ENCODE measurements around the gene ACAP1.
A peak's percentile ranks its signal among the peaks of the same experiment; 100 is the strongest.
"Not testable (repeated sequence)": the region's sequence is repeated elsewhere in the genome, so short reads cannot be mapped to it uniquely, and the experiment has no call there.

ACAP1 gene

DNA sequence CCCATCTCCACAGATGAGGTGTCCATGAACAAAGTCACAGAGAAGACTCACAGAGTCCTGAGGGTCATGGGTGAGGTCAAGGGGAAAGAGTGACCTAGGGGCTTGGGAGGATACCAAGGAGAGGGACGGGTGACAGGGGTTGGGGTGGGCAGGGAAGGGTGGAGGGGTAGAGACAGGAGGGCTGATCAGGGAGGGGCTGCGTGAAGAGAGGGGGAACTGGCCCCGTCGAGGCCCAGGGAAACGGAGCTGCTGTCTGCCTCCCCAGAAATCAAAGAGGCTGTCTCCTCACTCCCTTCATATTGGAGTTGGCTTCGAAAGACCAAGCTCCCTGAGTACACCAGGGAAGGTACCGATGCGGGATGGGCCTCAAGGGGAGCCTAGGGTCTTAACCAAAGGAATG lies 19.2 kb downstream of the ACAP1 start:
- DNase-seq, result no peak

DNA sequence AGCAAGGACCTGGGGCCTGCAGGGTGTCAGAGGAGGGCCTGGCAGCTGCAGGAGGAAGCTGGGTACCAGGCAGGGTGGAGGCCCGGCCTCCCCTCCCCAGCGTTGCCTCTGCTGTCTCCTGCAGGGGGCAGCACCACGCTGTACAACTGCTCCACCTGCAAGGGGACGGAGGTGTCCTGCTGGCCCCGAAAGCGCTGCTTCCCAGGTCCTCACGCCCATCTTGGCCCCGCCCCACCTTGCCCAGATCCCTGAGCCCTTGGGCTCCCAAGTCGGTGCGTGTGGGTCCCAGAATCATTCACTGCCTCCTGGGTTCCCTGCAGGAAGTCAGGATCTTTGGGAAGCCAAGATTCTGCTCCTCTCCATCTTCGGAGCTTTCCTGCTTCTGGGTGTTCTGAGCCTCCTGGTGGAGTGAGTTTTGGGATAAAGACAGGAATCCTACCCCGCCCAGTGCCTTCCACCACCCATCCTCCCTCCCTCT lies 19.8 kb downstream of the ACAP1 start:
- DNase-seq, result peak; percentile 90 to 92

DNA sequence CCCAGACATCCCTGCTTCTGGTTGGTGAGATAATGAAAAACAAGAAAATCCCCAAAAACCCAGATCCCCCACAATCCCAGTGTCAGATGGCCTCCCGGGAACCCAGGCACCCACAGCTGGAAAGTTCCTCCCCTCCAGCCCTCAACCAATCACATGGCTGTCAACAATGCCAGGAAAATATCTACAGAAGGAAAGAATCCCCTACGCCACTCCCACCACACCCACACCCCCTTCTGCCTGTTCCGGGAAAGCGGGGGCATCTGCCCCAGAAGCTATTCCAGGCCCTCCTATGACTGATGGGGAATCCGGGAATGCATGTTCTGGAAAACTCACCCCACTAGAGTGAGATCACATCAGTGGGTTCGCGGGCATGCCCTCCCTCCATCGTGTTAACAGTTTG lies 20.4 kb downstream of the ACAP1 start:
- no peak for DNase-seq

DNA sequence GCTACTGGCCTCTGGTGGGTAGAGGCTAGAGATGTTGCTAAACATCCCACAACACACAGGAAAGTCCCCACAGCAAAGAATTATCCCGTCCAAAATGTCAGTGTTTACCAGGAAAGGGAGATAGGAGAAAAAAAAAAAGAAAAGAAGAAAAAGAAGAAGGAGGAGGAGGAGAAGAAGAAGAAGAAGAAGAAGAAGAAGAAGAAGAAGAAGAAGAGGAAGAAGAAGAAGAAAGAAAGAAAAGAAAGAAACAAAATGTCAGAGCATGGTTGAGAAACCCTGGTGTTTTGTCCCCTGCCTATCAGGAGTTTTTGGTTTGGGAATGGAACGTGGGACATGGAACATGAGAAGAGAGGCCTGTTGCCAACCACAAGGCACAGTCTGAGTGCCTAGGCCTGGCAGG lies 21.1 kb downstream of the ACAP1 start:
- DNase-seq, result no peak

DNA sequence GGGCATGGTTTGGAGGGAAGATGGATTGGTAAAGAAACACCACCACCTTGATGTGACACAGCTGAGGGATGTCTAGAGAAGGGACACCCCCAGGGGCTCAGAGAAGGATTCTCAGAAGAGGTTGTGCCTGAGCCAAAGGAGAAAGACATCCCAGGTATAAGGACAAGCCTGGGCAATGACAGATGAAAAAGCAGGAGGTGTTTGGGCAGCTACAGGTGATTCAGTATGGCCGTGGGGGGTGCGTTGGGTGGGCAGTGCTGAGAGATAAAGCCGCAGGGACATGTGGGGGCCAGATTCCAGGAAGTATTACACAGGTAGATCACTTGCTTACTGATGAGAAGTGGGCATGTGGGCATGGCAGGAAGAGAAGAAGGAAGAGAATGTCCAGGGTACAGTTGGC lies 25.6 kb downstream of the ACAP1 start:
- no peak for DNase-seq

DNA sequence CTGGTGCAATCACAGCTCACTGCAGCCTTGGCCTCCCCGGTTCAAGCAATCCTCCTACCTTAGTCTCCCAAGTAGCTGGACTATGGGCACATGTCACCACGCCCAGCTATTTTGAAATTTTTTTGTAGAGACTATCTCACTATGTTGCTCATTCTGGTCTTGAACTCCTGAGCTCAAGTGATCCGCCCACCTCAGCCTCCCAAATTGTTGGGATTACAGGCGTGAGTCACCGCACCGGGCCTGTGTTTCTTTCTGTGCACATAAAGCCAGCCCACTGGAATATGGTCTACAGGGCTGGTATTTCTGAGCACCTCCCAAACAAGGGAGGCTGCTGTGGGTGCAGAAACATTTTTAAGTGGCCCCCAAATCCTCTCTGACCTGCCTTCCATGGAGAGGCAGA lies 27.0 kb downstream of the ACAP1 start:
- no peak for DNase-seq

DNA sequence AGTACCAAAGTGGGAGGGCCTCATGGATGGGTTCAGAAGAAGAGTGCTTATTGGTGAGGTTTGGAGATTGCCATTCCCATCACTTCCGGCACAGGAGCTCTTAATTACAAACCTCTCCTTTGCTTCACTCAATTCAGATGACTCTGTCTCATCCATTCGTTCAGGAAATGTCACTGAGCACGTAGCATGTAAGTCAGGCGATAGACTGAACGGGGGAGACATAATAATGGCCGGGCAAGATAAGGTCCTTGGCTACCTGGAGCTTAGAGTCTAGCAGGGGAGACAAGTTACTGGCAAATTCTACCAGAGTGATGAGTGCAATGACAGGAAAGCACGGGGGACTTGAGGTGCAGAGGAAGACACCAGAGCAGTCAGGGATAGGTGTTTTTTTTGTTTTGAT lies 29.6 kb downstream of the ACAP1 start:
- DNase-seq, result not testable (repeated sequence)

DNA sequence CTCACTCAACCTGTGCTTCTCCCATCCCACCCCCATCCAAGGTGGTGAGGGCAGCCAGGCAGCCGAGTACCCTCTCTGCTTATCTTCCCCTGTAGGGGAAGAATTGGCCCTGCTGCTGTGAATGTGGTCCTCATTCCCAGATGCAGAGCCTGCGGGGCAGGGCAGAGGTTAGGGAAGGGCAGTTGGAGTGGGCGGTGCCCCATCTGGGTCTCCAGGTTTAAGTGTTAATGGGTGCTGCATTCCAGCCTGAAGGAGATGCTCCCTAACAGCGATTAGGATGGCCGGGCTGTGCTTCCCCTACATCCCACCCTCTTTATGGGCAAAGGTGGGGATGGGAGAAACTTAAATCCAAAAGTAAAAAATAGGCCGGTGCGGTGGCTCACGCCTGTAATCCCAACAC lies 30.8 kb downstream of the ACAP1 start:
- DNase-seq, result no peak

DNA sequence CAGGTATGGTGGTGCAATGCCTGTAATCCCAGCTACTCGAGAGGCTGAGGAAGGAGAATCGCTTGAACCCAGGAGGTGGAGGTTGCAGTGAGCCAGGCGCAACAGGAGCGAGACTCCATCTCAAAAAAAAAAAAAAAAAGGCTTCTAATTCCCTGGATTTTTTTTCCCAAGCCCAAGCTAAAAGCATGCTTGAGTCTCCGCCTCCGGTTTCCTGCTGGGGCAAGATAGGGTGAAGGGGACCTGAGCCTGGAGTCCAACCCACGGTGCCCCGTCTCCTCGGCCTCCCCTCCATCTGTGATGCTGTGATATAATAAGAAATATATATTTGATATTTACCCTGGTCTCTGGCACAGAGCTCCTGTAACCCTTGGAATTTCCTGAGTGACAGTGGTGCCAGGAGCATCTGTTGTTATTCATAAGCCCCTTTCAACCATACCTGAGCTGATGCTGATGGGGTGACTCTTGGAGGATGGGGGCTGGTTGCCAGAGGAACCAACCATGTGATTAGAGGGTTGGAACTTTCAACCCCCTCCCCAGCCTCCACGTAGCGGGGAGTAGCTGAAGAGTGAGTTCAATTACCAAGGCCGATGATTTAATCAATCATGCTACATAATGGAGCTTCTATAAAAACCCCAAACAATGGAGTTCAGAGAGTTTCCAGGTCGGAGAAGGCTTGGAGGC lies 31.7 kb downstream of the ACAP1 start:
- DNase-seq, result no peak

DNA sequence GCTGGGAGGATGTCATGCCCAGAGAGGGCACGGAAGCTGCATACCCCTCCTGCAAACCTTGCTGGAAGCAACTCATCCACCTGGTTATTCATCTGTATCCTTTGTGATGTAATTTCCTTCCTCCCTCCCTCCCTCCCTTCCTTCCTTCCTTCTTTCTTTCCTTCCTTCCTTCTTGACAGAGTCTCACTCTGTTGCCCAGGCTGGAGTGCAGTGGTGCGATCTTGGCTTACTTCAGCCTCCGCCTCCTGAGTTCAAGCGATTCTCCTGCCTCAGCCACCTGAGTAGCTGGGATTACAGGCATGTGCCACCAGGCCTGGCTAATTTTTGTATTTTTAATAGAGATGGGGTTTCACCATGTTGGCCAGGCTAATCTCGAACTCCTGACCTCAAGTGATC lies 32.3 kb downstream of the ACAP1 start:
- DNase-seq, result not testable (repeated sequence)

DNA sequence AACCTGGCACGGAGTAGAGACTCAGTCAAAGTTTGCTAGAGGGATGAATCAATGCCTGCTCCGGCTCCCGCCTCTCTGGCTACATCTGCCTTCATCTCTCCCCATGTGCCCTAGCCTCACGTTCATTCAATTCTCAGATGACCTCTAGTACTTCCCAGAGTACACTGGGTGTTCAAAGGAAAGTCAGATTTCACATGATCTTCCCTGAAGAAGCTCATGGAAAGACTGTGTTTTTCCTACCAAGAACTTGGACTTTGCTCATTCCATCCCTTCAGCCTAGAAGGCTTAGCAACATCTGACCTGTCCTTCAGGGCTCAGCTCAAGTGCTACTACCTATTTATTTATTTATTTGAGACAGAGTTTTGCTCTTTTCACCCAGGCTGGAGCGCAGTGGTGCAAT lies 33.5 kb downstream of the ACAP1 start:
- DNase-seq, result no peak

DNA sequence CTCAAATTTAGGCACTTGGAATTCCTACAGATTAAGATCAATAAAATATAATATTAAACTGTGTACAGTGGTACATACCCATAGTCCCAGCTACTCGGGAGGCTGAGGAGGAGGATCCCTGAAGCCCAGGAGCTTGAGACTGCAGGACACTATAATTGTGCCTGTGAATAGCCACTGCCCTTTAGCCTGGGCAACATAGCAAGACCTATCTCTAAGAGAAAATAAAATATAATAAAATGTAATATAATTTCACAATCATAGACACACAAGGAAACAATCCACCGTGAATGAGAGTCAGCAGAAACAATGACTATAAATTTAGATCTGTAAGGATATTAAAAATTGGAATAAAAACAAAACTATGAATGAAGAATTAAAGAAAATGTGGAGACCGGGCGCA lies 34.5 kb downstream of the ACAP1 start:
- DNase-seq, result no peak

DNA sequence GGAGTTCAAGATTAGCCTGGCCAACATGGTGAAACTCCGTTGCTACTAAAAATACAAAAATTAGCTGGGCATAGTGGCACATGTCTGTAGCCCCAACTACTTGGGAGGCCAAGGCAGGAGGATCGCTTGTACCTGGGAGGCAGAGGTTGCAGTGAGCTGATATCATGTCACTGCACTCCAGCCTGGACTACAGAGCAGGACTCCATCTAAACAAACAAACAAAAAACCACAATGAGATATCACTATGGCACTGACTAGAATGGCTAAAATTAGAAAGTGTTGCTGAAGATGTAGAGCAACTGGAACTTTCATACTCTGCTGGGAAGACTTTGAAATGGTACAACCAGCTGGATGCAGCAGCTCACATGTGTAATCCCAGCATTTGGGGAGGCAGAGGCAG lies 38.0 kb downstream of the ACAP1 start:
- DNase-seq, result no peak

DNA sequence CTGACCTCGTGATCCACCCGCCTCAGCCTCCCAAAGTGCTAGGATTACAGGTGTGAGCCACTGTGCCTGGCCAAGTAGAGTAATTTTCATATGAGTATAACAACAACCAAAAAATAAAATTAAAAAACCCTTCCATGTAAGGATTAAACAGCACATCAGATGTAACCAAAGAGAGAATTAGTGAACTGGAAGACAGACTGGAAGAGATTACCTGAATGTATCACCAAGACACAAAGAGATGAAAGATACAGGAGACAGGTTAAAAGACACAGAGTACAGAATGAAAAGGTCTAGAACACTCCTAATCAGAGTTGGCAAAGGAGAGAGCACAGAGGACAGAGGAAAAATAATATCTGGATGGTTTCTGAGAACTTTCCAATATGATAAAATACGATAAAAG lies 42.8 kb downstream of the ACAP1 start:
- DNase-seq, result no peak

DNA sequence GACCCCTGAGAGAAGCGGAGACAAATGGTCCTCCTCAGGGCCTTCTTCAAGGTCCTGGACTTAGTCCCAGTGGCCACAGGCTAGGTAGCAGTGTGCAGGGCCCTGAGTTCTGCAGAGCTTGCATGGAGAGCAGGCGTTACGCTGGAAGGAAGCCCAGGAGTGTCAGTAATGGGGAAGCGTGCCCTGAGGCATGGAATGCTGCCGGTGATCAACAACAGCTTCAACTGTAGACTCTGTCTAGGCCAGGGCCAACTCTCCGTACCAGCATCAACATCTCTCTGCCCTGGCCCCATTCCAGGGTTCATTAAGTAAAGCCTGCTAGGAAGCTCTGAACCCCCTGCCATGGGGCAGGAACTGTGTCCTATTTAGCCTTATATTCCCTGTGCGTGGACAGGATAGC lies 44.0 kb downstream of the ACAP1 start:
- no peak for DNase-seq

DNA sequence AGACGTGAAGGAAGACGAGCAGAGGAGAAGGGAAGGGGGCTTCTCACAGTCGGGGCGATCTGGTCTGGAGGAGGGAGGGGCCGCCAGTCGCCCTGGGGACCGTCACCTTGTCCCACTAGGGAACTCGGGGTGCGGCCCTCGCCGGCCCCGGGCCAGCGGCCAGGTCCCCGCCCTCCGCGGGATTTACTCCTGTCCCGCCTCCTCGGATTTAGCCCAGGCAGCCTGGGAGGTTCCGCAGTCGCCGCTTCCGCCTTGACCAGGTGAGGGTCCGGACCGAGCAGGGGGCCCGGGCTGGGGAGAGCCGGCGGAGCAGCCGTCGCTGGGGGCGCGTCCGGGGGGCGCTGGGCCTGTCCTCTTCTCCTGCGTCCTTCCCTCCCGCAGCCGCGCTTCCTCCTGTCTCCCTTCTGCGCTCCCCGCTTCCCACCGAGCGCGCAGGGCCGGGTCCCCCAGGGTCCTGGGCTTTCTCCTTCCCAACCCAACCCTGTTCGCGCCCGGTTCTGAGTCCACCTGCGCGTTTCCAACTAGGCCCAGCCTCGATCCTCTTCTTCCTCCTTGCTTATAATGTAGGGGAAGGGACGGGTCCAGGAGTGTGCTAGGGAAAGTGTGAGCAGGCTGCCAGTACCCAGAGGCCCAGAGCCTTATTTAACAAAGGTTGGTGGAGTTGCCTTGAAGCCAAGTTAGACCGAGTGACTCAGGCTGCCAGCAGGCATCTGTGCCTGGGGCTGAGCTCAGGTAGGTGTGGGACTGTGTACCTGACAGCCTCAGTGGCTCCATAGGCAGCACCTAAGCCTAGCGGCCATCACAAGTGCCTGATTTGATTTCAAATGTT lies 44.7 kb downstream of the ACAP1 start, which contains the start of gene TNK1:
Gene TNK1, plus strand, starts transcription at position 235 of the 829 bp plus-strand sequence. CDS start 1,838 bp downstream, outside the sequence.
- DNase-seq, result no peak

DNA sequence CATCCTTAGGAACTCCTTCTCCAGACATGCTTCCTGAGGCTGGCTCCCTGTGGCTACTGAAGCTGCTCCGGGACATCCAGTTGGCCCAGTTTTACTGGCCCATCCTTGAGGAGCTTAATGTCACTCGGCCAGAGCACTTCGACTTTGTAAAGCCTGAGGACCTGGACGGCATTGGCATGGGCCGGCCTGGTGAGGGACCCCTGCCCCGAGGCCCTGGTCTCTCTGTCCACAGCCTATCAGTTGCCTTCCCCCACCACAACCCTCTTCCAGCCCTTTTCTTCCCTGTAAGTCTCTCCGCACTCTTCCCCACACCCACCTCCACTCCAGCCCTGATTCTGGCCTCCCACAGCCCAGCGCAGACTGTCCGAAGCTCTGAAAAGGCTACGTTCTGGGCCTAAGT lies 46.6 kb downstream of the ACAP1 start:
- DNase-seq, result no peak

DNA sequence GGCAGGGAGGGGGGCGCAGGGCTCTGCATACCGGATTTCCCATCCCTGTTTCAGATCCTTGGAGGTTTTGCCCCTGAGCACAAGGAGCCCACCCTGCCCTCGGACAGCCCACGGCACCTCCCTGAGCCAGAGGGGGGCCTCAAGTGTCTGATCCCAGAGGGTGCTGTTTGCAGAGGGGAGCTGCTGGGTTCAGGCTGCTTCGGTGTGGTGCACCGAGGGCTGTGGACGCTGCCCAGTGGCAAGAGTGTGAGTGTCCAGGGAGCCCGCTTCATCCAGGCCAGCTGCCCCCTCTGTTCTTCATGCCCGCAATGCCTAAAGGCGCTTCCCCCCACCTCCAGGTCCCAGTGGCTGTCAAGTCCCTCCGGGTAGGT lies 47.0 kb downstream of the ACAP1 start:
- DNase-seq, result peak in 1 of 2 experiments; percentile 19

DNA sequence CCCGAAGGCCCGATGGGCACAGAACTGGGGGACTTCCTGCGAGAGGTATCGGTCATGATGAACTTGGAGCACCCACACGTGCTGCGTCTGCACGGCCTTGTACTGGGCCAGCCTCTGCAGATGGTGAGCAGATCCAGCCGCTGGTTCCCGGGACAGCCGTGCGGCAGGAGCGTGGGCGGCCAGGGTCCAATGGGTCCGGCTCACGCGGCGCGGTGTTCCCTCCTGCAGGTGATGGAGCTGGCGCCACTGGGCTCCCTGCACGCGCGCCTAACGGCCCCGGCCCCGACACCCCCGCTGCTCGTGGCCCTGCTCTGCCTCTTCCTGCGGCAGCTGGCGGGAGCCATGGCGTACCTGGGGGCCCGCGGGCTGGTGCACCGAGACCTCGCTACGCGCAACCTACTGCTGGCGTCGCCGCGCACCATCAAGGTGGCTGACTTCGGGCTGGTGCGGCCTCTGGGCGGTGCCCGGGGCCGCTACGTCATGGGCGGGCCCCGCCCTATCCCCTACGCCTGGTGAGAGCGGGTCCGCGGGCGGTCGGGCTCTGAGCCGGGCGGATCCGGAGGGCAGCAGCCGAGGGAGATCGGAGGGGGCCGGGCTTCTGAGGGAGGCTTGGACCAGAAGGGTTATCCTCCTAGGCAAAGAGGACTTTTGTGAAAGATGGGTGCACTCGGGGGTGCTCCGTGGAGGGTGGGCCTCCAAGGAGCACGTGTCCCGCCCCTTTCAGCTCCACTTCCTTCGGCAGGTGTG lies 47.6 kb downstream of the ACAP1 start:
- DNase-seq, result peak; percentile 78 to 83

DNA sequence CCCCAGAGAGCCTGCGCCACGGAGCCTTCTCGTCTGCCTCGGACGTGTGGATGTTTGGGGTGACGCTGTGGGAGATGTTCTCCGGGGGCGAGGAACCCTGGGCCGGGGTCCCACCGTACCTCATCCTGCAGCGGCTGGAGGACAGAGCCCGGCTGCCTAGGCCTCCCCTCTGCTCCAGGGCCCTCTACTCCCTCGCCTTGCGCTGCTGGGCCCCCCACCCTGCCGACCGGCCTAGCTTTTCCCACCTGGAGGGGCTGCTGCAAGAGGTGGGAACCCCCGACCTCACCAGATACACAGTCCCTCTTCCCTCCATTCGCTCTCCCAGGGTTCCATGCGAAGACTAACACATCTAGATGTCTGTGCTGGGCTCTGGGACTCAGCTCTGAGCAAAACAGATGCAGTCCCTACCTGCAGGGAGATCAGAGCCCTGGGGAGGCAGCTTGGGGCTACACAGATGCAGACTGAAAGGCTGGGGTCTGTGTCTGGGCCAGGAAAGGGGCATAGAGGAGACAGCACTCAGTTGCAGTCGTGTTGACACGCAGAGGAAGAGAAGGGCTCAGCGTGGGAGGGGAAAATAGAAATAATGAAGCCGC lies 48.3 kb downstream of the ACAP1 start:
- no peak for DNase-seq

DNA sequence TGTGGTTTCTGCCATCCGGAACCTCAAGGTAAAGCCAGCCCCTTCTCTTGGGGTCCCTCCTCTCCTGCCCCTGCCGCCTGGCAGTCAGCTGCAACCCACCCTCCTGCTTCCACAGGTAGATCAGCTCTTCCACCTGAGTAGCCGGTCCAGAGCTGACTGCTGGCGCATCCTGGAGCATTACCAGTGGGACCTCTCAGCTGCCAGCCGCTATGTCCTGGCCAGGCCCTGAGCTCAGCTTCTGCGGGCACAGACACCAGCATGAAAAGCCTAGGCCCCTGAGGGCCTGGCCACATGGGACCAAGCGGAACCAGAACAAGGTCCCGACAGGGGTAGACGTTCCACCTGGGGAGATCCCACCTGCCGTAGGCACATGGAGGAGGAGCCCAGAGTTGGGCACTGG lies 52.5 kb downstream of the ACAP1 start:
- no peak for DNase-seq

DNA sequence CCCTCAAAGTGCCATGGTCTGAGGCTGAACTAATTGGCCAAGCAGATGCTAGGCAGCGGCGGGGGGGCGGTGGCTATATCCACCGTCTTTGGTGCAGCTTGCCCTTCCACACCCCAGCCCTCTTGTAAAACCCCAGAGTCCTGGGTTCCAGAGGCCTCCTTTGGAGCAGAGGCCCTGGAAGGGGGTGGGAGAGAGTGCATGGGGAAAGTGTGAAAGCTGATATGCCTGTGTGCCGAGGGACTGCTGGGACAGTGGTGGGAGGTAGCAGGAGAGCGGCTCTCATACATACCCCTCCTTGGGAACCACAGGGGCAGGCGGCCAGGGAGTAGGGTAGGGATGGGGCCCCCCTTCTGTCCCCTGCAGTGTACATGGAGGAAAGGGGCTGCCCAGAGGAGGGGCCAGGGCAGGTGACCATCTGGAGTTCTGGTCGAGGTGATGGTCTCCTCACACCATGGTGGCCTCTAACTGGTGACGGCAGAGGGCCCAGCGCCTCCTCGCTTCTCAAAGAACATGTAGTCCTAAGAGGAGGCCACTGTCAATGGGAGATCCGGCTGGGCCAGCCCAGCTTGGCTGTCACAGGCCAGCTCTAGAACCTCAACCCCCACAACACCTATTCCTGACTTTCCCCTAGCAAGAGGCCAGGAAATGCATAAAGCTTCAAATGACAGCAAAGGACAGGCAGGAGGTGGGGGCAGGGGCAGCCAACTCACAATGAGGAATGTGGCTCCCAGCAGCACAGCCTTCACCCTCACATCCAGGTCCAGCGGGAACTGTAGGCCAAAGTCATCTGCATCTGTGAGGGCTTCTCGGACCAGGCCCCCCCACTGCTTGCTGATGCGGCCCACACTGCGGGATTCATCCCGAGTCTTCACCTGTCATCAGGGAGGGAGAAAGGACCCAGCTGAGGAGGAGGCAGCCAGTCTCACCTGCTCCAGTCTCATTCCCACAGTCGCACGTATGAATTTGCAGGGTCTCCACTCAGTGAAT lies 53.9 kb downstream of the ACAP1 start:
- DNase-seq, result no peak

Measured in activated CD4-positive, alpha-beta T cell treated with anti-CD3 and anti-CD28 coated beads, Interleukin-2, amount 50 U/mL, for 48 hours (primary cell).